ENCODE results near the gene BEGAIN.

- TF ChIP-seq CTCF (conservative IDR thresholded peaks at IDR 0.05; ENCODE audit: low read length) (no peak), EZH2phosphoT487 (IDR thresholded peaks at IDR 0.05; ENCODE audit: borderline replicate concordance, low read depth, low read length) (no peak)
Observed at GRCh38 chr14:100592972-100593371, 5.8 kb upstream of the BEGAIN start.
